Fibroblast of skin of right quadriceps (primary cell): ENCODE results near the gene CGB3.

Experiments used
- DNase-seq: peaks from one replicate; pipeline ENCODE4 v3.0.0-alpha.2; 2013

Gene CGB3

DNA sequence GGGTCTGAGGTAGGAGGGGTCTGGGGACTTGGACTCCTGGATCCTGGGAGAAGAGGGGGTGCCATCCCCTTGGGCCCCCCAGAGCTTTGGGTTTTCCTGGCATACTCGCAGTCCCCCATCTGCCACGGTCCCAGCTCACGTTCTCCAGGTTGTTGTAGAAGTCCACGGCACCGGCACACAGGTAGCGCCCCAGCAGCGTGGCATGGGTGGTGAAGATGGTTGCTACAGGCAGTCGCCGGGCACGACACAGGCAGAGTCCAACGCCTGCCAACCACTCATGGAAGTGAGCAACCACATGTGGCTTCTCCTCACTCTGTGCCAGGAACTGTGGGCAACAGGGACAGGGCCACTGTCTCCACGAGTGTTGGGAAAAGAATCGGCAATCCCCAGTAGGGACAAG is 38.4 kb downstream of the CGB3 start:
- no peak for DNase-seq

DNA sequence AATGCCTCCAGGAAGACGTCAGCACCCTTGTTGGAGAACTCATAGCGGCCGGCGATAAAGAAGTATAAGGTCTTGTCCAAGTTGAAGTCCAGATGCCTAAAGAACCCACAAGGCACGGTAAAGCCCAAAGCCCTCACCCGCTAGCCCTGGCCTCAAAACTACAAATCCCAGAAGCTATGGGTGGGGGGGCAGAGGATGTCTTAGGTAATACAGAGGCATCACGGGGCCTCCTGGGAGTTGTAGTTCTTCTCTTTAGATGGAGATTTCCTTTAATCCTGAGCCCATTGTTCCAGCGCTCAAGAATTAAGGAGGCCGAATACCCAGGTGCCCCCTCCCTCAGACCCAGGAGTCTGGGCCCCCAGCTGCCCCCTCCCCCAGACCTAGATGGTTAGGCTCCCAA is 41.9 kb downstream of the CGB3 start:
- DNase-seq, result no peak

DNA sequence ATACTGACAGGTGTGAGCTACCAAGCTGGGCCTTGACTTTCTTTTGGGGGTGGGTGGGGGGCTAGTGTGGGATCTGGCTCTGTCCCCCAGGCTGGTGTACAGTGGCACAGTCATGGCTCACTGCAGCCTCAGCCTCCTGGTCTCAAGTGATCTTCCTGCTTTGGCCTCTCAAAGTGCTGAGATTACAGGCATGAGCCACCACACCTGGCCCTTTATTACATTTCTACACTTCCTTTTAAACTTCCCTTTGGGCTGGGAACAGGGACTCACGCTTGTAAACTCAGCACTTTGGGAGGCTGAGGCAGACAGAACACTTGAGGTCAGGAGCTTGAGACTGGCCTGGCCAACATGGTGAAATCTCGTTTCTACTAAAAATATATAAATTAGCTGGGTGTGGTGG is 47.1 kb downstream of the CGB3 start:
- no peak for DNase-seq

DNA sequence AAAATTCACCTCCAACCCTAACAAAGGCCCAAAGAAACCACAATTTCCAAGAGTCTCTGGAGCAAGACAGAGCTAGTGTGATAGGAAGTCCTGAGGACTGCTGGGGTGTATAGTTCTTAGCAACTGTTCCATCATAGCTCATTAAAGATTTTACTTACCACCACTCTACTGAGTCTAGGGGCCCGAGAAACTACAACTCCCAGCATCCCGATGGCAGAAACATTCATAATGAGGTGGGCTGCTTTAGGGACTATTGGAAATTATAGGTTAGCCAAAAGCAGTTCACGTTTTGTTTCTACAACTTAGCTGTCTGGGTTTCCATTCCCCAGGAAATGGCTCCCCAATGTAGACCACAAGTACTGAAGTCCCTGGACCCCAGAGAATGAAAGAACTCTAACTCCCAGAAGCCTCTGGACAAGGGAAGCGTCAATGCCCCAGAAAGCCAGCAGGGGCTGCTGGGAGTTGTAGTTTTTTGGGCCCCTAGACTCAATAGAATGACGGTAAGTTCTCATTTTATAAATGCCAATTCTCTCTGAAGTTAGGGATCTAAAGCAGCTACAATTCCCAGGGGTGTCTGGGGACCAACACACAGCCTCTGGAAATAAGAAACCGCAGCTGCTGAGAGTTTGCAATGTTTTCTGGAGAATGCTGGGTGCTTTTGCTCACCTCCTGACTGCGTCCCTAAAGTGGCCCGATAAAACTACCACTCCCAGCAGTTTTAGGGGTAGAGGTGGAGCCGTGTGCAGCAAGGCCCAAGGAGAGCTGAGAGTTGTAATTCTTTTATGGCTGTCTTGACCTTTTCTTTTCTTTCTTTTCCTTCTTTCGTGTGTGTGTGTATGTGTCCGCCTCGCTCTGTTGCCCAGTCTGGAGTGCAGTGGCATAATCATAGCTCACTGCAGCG is 47.9 kb downstream of the CGB3 start:
- DNase-seq, result no peak
